Measurements from ENCODE around the gene CNTNAP2. TPM values are rescaled to one million over a fixed set of nuclear protein-coding genes. Genes with fewer than 3 reads are reported as not detected.
A peak's percentile ranks its signal among the peaks of the same experiment; 100 is the strongest.
"Not testable (repeated sequence)": the region's sequence is repeated elsewhere in the genome, so short reads cannot be mapped to it uniquely, and the experiment has no call there.

CNTNAP2 gene
- total RNA-seq, 1 donor: 7.6 TPM

- Histone ChIP-seq H3K27me3 (ENCODE audit: insufficient read depth, low read length) (no peaks in the 10 kb centered on the region), H3K4me1 (ENCODE audit: insufficient read depth, low read length) (peaks cover 6% of the 10 kb centered on the region), H3K79me2 (ENCODE audit: insufficient read depth, low read length) (no peaks in the 10 kb centered on the region), H4K20me1 (ENCODE audit: insufficient read depth, low read length) (no peaks in the 10 kb centered on the region), H3K9me3 (ENCODE audit: low read depth, low read length) (no peaks in the 10 kb centered on the region), H3K4me2 (ENCODE audit: insufficient read depth, low read length) (no peak overlapping the region), H3K36me3 (ENCODE audit: insufficient read depth, low read length) (no peaks in the 10 kb centered on the region), H2AFZ (ENCODE audit: low read length) (no peak overlapping the region), H3K4me3 (ENCODE audit: insufficient read depth, low read length) (no peak overlapping the region), H3K27ac (ENCODE audit: low read depth, low read length) (no peak overlapping the region)
- no peak for DNase-seq (ENCODE audit: insufficient read length, low spot score, missing footprints)
- no peak for TF ChIP-seq CTCF (IDR thresholded peaks at IDR 0.05; ENCODE audit: extremely low read depth, low read depth, low read length)
These were observed 2183.0 kb downstream of the CNTNAP2 start for GRCh38 chr7:148299350-148300276.

- not testable (repeated sequence) for H3K27me3 ChIP-seq (ENCODE audit: insufficient read depth, low read length); H3K4me2 ChIP-seq (ENCODE audit: insufficient read depth, low read length); H3K9me3 ChIP-seq (ENCODE audit: low read depth, low read length); H3K4me1 ChIP-seq (ENCODE audit: insufficient read depth, low read length); H3K79me2 ChIP-seq (ENCODE audit: insufficient read depth, low read length); H4K20me1 ChIP-seq (ENCODE audit: insufficient read depth, low read length); H3K36me3 ChIP-seq (ENCODE audit: insufficient read depth, low read length); H2AFZ ChIP-seq (ENCODE audit: low read length); DNase-seq (ENCODE audit: insufficient read length, low spot score, missing footprints); H3K4me3 ChIP-seq (ENCODE audit: insufficient read depth, low read length); H3K27ac ChIP-seq (ENCODE audit: low read depth, low read length)
These were observed 2185.8 kb downstream of the CNTNAP2 start for GRCh38 chr7:148302436-148302835.

- Histone ChIP-seq H3K9me3 (ENCODE audit: low read depth, low read length) (no peaks in the 10 kb centered on the region), H3K36me3 (ENCODE audit: insufficient read depth, low read length) (no peaks in the 10 kb centered on the region), H4K20me1 (ENCODE audit: insufficient read depth, low read length) (no peaks in the 10 kb centered on the region), H3K4me3 (ENCODE audit: insufficient read depth, low read length) (no peak overlapping the region), H3K4me1 (ENCODE audit: insufficient read depth, low read length) (peaks cover 6% of the 10 kb centered on the region), H3K4me2 (ENCODE audit: insufficient read depth, low read length) (peak overlapping the region; percentile 41), H2AFZ (ENCODE audit: low read length) (no peak overlapping the region), H3K27me3 (ENCODE audit: insufficient read depth, low read length) (no peaks in the 10 kb centered on the region), H3K27ac (ENCODE audit: low read depth, low read length) (no peak overlapping the region), H3K79me2 (ENCODE audit: insufficient read depth, low read length) (no peaks in the 10 kb centered on the region)
- TF ChIP-seq CTCF (IDR thresholded peaks at IDR 0.05; ENCODE audit: extremely low read depth, low read depth, low read length): no peak
- DNase-seq (ENCODE audit: insufficient read length, low spot score, missing footprints): peak; percentile 79
These were observed 2186.9 kb downstream of the CNTNAP2 start for GRCh38 chr7:148303295-148304082.

- H3K4me1 ChIP-seq (ENCODE audit: insufficient read depth, low read length): peaks cover 6% of the 10 kb centered on the region
- no peaks in the 10 kb centered on the region for H3K27me3 ChIP-seq (ENCODE audit: insufficient read depth, low read length)
- no peak overlapping the region for H3K4me3 ChIP-seq (ENCODE audit: insufficient read depth, low read length)
- no peak overlapping the region for H2AFZ ChIP-seq (ENCODE audit: low read length)
- no peak for DNase-seq (ENCODE audit: insufficient read length, low spot score, missing footprints)
- no peaks in the 10 kb centered on the region for H3K9me3 ChIP-seq (ENCODE audit: low read depth, low read length)
- no peaks in the 10 kb centered on the region for H4K20me1 ChIP-seq (ENCODE audit: insufficient read depth, low read length)
- TF ChIP-seq CTCF (IDR thresholded peaks at IDR 0.05; ENCODE audit: extremely low read depth, low read depth, low read length): no peak
- no peak overlapping the region for H3K4me2 ChIP-seq (ENCODE audit: insufficient read depth, low read length)
- H3K27ac ChIP-seq (ENCODE audit: low read depth, low read length): no peak overlapping the region
- no peaks in the 10 kb centered on the region for H3K36me3 ChIP-seq (ENCODE audit: insufficient read depth, low read length)
- no peaks in the 10 kb centered on the region for H3K79me2 ChIP-seq (ENCODE audit: insufficient read depth, low read length)
These were observed 2187.4 kb downstream of the CNTNAP2 start for GRCh38 chr7:148304083-148304335.
